Upper lobe of left lung (tissue), 4 donors: ENCODE measurements around the gene RNF144B.
"Not testable (repeated sequence)": the region's sequence is repeated elsewhere in the genome, so short reads cannot be mapped to it uniquely, and the experiment has no call there.

Source experiments
- EP300 ChIP-seq, 4 donors: sonication (generic); formaldehyde crosslinking; IDR thresholded peaks; one replicate each; pipeline ENCODE4 v1.5.1; 2017; ENCODE audit warnings: antibody characterized with exemption in 4 of 4, control low read depth in 2 of 4
- POLR2AphosphoS5 ChIP-seq, 2 donors: sonication (generic); formaldehyde crosslinking; IDR thresholded peaks; one replicate each; pipeline ENCODE4 v1.5.1; 2017; ENCODE audit warnings: antibody characterized with exemption in 2 of 2
- TF ChIP-seq, protein P1 (sequence below), 6 experiments: fragments of 450-650 bp in 4 of 6; fragments of 200-600 bp in 2 of 6; sonication (generic) in 2 of 6; IDR thresholded peaks; one replicate each; pipeline ENCODE4 v1.5.1; 2016 to 2019; ENCODE audit warnings: antibody characterized with exemption in 6 of 6

DNA sequence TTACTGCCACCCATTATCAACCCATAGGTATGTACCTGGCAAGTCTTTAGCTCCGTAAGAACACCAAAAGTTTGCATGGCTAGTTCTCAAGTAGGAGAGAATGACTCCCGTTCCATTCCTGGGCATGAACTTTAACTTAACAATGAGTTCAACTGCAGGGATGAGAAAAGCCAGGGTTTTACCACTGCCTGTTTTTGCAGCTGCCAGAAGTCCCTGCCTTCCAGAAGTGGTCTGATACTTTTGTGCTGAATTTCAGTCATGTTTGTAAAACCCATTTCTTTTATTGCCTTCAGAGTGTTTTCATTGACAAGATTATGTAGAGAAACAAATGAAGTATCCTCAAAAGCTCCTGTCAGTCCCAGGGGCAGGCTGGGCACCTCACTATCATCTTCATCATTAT is 22.6 kb upstream of the RNF144B start:
- TF ChIP-seq, protein P1, sequence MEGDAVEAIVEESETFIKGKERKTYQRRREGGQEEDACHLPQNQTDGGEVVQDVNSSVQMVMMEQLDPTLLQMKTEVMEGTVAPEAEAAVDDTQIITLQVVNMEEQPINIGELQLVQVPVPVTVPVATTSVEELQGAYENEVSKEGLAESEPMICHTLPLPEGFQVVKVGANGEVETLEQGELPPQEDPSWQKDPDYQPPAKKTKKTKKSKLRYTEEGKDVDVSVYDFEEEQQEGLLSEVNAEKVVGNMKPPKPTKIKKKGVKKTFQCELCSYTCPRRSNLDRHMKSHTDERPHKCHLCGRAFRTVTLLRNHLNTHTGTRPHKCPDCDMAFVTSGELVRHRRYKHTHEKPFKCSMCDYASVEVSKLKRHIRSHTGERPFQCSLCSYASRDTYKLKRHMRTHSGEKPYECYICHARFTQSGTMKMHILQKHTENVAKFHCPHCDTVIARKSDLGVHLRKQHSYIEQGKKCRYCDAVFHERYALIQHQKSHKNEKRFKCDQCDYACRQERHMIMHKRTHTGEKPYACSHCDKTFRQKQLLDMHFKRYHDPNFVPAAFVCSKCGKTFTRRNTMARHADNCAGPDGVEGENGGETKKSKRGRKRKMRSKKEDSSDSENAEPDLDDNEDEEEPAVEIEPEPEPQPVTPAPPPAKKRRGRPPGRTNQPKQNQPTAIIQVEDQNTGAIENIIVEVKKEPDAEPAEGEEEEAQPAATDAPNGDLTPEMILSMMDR (IDR thresholded peaks at IDR 0.05): not testable (repeated sequence)
- not testable (repeated sequence) for TF ChIP-seq EP300, POLR2AphosphoS5 (IDR thresholded peaks at IDR 0.05)
